ENCODE results near the gene OXER1. TPM values are rescaled to one million over a fixed set of nuclear protein-coding genes. Genes with fewer than 3 reads are reported as not detected.

The OXER1 gene
- total RNA-seq, 1 donor from 2014 or later = 0.75 TPM

DNA sequence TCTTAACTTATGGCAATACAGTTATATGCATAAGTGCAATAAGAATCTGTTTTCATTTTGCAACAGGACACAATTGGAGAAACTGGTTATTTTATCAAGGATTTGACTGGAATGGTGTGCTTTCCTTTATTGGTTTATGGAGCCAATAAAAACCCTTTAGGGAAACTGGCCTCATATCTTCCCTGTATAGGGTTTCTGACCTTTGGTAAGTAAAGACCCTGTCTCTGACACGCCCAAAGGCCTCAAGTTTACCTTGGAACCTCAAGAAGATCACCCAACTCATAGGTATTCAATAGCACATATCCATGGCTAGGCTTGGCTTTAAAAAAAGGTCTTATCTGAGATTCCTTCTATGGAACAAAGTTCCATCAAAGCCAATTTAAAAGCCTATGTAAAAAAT, 17.2 kb upstream of the OXER1 start:
- Histone ChIP-seq H3K36me3 (ENCODE audit: control insufficient read depth, insufficient read depth, low read length) (no peaks in the 10 kb centered on the region), H3K27me3 (ENCODE audit: control insufficient read depth, insufficient read depth, low read length) (no peaks in the 10 kb centered on the region), H3K4me3 (ENCODE audit: low read depth, low read length) (no peak overlapping the region)
- TF ChIP-seq, protein P1, sequence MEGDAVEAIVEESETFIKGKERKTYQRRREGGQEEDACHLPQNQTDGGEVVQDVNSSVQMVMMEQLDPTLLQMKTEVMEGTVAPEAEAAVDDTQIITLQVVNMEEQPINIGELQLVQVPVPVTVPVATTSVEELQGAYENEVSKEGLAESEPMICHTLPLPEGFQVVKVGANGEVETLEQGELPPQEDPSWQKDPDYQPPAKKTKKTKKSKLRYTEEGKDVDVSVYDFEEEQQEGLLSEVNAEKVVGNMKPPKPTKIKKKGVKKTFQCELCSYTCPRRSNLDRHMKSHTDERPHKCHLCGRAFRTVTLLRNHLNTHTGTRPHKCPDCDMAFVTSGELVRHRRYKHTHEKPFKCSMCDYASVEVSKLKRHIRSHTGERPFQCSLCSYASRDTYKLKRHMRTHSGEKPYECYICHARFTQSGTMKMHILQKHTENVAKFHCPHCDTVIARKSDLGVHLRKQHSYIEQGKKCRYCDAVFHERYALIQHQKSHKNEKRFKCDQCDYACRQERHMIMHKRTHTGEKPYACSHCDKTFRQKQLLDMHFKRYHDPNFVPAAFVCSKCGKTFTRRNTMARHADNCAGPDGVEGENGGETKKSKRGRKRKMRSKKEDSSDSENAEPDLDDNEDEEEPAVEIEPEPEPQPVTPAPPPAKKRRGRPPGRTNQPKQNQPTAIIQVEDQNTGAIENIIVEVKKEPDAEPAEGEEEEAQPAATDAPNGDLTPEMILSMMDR (IDR thresholded peaks at IDR 0.05; ENCODE audit: insufficient read depth, low read length, poor library complexity, severe bottlenecking) = no peak
- no peak for DNase-seq (ENCODE audit: low read depth)

DNA sequence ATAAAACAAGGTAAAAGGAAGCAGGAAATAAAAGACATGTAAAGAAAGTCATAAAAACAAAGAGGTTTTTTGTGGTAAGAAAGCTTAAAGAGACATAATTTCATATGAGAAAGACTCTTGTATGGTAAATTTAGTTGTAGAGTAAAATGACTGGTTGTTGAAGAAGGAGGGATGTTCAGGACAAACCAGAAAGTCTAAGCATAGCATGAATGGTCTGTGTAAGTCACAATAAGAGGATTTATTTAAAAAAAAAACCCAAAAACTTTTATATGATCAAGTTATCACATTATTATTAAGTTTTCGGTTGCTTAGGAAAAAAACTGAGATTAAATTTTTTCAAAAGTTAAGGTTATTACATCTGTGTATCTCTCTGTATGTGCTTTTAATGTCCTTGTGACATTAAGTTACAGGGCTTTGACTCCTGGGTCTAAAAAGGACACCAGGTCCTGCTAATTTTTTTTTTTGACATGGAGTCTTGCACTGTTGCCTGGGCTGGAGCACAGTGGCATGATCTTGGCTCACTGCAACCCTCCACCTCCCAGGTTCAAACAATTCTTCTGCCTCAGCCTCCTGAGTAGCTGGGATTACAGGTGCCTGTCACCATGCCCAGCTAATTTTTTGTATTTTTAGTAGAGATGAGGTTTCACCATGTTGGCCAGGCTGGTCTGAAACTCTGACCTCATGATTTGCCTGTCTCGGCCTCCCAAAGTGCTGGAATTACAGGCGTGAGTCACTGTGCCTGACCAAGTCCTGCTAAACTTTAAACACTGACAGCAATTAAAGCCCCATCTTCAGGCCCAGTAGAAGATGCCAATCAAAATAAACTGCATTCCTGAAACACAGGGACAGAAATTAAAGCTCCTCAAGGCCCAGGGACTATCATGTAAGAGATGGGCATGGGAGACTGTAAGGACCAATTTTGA, 14.2 kb upstream of the OXER1 start:
- Histone ChIP-seq H3K27me3 (ENCODE audit: control insufficient read depth, insufficient read depth, low read length) (no peaks in the 10 kb centered on the region), H3K4me3 (ENCODE audit: low read depth, low read length) (no peak overlapping the region), H3K36me3 (ENCODE audit: control insufficient read depth, insufficient read depth, low read length) (no peaks in the 10 kb centered on the region)
- TF ChIP-seq, protein P1 (IDR thresholded peaks at IDR 0.05; ENCODE audit: insufficient read depth, low read length, poor library complexity, severe bottlenecking) = no peak
- no peak for DNase-seq (ENCODE audit: low read depth)

DNA sequence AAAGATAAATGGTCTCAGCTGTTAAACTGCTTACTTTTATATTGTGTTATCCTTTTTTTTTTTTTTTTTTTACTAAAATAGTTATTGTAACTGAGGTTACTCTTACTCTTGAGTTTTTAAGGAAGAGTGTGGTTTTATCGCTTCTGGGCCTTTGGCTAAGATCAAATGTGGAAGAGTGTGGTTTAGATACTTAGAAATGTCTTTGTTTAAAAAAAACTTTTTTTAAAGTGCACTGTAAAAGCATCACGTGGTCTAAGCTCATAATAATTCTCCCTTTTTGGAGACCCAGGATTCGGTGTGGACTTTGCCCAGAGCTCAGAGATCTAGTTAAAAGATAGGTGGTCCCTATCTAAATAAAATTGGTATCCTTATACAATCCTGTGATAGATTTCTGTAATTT, 11.9 kb upstream of the OXER1 start:
- TF ChIP-seq, protein P1 (IDR thresholded peaks at IDR 0.05; ENCODE audit: insufficient read depth, low read length, poor library complexity, severe bottlenecking) = no peak
- Histone ChIP-seq H3K27me3 (ENCODE audit: control insufficient read depth, insufficient read depth, low read length) (no peaks in the 10 kb centered on the region), H3K4me3 (ENCODE audit: low read depth, low read length) (no peak overlapping the region), H3K36me3 (ENCODE audit: control insufficient read depth, insufficient read depth, low read length) (no peaks in the 10 kb centered on the region)
- DNase-seq (ENCODE audit: low read depth) = no peak

DNA sequence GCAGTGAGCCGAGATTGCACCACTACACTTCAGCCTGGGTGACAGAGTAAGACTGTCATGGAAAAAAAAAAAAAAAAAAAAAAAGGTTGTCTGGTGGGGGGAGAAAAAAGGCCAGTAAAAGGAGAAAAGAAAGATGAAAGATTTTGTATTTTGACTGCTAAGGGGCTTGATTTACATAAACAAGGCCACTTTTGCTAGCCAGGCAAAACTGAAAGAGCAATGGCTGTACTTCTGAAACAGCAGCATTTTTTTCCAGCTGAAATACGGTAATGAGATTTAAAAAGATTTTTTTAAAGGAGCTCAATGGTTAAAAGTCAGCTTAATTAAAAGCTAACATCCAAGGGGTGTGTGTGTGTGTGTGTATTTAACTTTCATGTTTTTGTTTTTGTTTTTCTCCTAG, 11.3 kb upstream of the OXER1 start:
- no peak for DNase-seq (ENCODE audit: low read depth)
- TF ChIP-seq, protein P1 (IDR thresholded peaks at IDR 0.05; ENCODE audit: insufficient read depth, low read length, poor library complexity, severe bottlenecking) = no peak
- Histone ChIP-seq H3K36me3 (ENCODE audit: control insufficient read depth, insufficient read depth, low read length) (no peaks in the 10 kb centered on the region), H3K4me3 (ENCODE audit: low read depth, low read length) (no peak overlapping the region), H3K27me3 (ENCODE audit: control insufficient read depth, insufficient read depth, low read length) (no peaks in the 10 kb centered on the region)

DNA sequence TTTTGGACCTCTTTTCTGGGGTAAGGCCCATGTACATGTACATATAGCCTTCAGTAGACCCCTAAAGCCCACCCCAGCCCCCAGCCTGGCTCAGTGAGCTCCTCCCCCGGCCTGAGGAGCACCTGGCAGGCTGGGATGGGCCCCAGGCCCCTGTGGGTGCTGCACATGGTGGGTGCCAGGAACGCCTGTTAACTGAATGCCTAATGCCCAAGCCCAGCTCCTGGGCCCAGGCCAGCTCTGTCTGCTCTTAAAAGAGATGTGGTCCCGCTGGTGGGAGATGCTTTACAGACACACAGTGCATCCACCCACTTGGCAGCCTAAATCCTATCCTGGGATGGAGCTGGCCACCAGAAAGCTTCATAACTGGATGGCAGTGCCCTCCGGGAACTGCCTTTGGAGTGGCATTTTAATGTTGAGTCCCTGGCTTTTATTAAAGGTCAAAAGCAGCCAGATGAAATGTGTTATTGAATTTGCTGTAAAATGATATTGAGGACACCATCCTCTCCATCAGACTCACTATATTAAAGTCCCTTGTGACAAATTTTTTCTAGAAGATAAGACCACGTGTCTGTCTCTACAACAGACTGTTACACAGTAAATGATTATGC, 7.7 kb upstream of the OXER1 start:
- DNase-seq (ENCODE audit: low read depth) = no peak
- H3K4me3 ChIP-seq (ENCODE audit: low read depth, low read length) = no peak overlapping the region
- H3K36me3 ChIP-seq (ENCODE audit: control insufficient read depth, insufficient read depth, low read length) = no peaks in the 10 kb centered on the region
- H3K27me3 ChIP-seq (ENCODE audit: control insufficient read depth, insufficient read depth, low read length) = no peaks in the 10 kb centered on the region
- TF ChIP-seq, protein P1 (IDR thresholded peaks at IDR 0.05; ENCODE audit: insufficient read depth, low read length, poor library complexity, severe bottlenecking) = no peak

Data from kidney epithelial cell (primary cell).